K562 (cell line): Measurements from ENCODE around the gene OGFR. TPM values are rescaled to one million over a fixed set of nuclear protein-coding genes. Genes with fewer than 3 reads are reported as not detected.

Source experiments
- BRD4 ChIP-seq: fragments of 200-600 bp; sonication (generic); IDR thresholded peaks from 2 replicates; pipeline ENCODE4 v1.6.1; 2017; ENCODE audit warnings: inconsistent platforms
- CHD7 ChIP-seq: fragments of 200-600 bp; sonication (generic); IDR thresholded peaks from one replicate; pipeline ENCODE4 v1.6.1; 2012; ENCODE audit warnings: mild to moderate bottlenecking, low read depth, low read length, inconsistent platforms
- COPS2 ChIP-seq: fragments of 450-650 bp; conservative IDR thresholded peaks from 2 replicates; pipeline ENCODE4 v1.6.1; 2016; ENCODE audit warnings: mild to moderate bottlenecking, moderate library complexity
- DACH1 ChIP-seq: fragments of 450-650 bp; IDR thresholded peaks from 2 replicates; pipeline ENCODE4 v1.6.1; 2018; ENCODE audit not compliant: partially characterized antibody
- DDX20 ChIP-seq: fragments of 450-650 bp; IDR thresholded peaks from 2 replicates; pipeline ENCODE4 v1.6.1; 2016; ENCODE audit warnings: missing genetic modification characterization, low read depth, mild to moderate bottlenecking, missing compliant biosample characterization, moderate library complexity
- EP400 ChIP-seq: fragments of 450-650 bp; IDR thresholded peaks from 2 replicates; pipeline ENCODE4 v1.6.1; 2017; ENCODE audit warnings: antibody characterized with exemption, mild to moderate bottlenecking, moderate library complexity
- FOXP1 ChIP-seq: sonication (generic); formaldehyde crosslinking; IDR thresholded peaks from 2 replicates; pipeline ENCODE4 v1.8.0; 2022; ENCODE audit warnings: mild to moderate bottlenecking, missing genetic modification reagents
- HDAC2 ChIP-seq: fragments of 450-650 bp; IDR thresholded peaks from 2 replicates; pipeline ENCODE4 v1.6.1; 2016; ENCODE audit warnings: mild to moderate bottlenecking
- KLF6 ChIP-seq: fragments of 250-450 bp; sonication (Bioruptor Pico); IDR thresholded peaks from 2 replicates; pipeline ENCODE4 v1.4.0; 2020; ENCODE audit warnings: mild to moderate bottlenecking, moderate library complexity, borderline replicate concordance
- PCBP2 ChIP-seq: fragments of 200-400 bp; formaldehyde crosslinking; IDR thresholded peaks from 2 replicates; pipeline ENCODE4 v1.6.1; 2018; ENCODE audit warnings: low read length, low read depth, mild to moderate bottlenecking, moderate library complexity; ENCODE audit not compliant: poor library complexity, severe bottlenecking
- PPARD ChIP-seq: fragments of 250-450 bp; sonication (Bioruptor Pico); IDR thresholded peaks from 2 replicates; pipeline ENCODE4 v1.8.0; 2022; ENCODE audit warnings: inconsistent platforms, mild to moderate bottlenecking, moderate library complexity
- RNF219 ChIP-seq: fragments of 250-450 bp; sonication (Bioruptor Pico); IDR thresholded peaks from 2 replicates; pipeline ENCODE4 v1.5.0; 2022; ENCODE audit warnings: mild to moderate bottlenecking
- XRCC5 ChIP-seq: fragments of 200-400 bp; formaldehyde crosslinking; IDR thresholded peaks from 2 replicates; pipeline ENCODE4 v1.6.1; 2017; ENCODE audit warnings: low read depth, mild to moderate bottlenecking, low read length
- ZNF444 ChIP-seq: fragments of 250-450 bp; sonication (Bioruptor Pico); IDR thresholded peaks from 2 replicates; pipeline ENCODE4 v1.4.0; 2020; ENCODE audit warnings: mild to moderate bottlenecking, moderate library complexity
- polyA plus RNA-seq, 8 experiments: library from polyadenylated mRNA; depleted of rRNA in 4 of 8; stranded (reverse) in 5 of 8; unstranded in 3 of 8; fragments of >200 nt; fragmentation: Nextera tagmentation in 2 of 8; fragmentation: Illumina TruSeq in 1 of 8; extraction: Ambion mirVana in 2 of 8; extraction: Trizol in 1 of 8; gene quantifications; 2 replicates each; pipeline versions ENCODE4 v1.2.1 to v1.2.3, GENCODE V29; 2011 to 2014; ENCODE audit warnings: inconsistent platforms in 1 of 8, missing spikeins in 1 of 8
- total RNA-seq, 7 experiments: library from RNA; depleted of rRNA in 6 of 7; stranded (reverse); fragments of >200 nt in 6 of 7; fragmentation: Illumina TruSeq in 2 of 7; extraction: Trizol in 2 of 7; gene quantifications; 2 replicates each; pipeline versions ENCODE4 v1.2.1 to v1.2.3, GENCODE V29; 2011 to 2021; ENCODE audit warnings: low replicate concordance in 1 of 7
- TF ChIP-seq, protein P1 (sequence below): fragments of 450-650 bp; formaldehyde crosslinking; conservative IDR thresholded peaks from 2 replicates; pipeline ENCODE4 v1.4.0; 2022; ENCODE audit warnings: mild to moderate bottlenecking, missing genetic modification characterization

The OGFR gene
- total and polyA plus RNA-seq, 9 of the 15 experiments (the other 6 are each of a cell fraction or from before 2014, with no cell fraction given): 0.39 to 56.3 (median 17.5) TPM

- no peak for TF ChIP-seq FOXP1 (CRISPR knock-in tag)
- TF ChIP-seq KLF6 (CRISPR knock-in tag): no peak
- TF ChIP-seq COPS2: no peak
- no peak for TF ChIP-seq PCBP2
- TF ChIP-seq DACH1: no peak
- TF ChIP-seq HDAC2: no peak
- TF ChIP-seq, protein P1, sequence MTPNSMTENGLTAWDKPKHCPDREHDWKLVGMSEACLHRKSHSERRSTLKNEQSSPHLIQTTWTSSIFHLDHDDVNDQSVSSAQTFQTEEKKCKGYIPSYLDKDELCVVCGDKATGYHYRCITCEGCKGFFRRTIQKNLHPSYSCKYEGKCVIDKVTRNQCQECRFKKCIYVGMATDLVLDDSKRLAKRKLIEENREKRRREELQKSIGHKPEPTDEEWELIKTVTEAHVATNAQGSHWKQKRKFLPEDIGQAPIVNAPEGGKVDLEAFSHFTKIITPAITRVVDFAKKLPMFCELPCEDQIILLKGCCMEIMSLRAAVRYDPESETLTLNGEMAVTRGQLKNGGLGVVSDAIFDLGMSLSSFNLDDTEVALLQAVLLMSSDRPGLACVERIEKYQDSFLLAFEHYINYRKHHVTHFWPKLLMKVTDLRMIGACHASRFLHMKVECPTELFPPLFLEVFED: no peak
- no peak for TF ChIP-seq CHD7
- TF ChIP-seq BRD4: no peak
- no peak for TF ChIP-seq RNF219 (CRISPR knock-in tag)
- no peak for TF ChIP-seq EP400
- TF ChIP-seq ZNF444 (CRISPR knock-in tag): no peak
- no peak for TF ChIP-seq XRCC5
- no peak for TF ChIP-seq DDX20 (tag)
- TF ChIP-seq PPARD (CRISPR knock-in tag): no peak
Measured at GRCh38 chr20:62804627-62805154, at the start of gene OGFR (continued).
